Spleen (tissue), 11 donors: Measurements from ENCODE around the gene TRIM45. TPM values are rescaled to one million over a fixed set of nuclear protein-coding genes. Genes with fewer than 3 reads are reported as not detected.

Experiments used
- DNase-seq: peaks from one replicate; pipeline ENCODE4 v3.0.0-alpha.2; 2020
- H3K27ac ChIP-seq, 8 donors: fragments of 200-600 bp; sonication (generic) in 7 of 8; 1 replicate in 4 of 8; 2 replicates in 4 of 8; pipeline versions ENCODE4 v1.5.0 to v1.8.0; 2016 to 2021; ENCODE audit warnings: inconsistent platforms in 4 of 8, mild to moderate bottlenecking in 4 of 8, moderate library complexity in 1 of 8
- H3K27me3 ChIP-seq, 7 donors: fragments of 200-600 bp; sonication (generic) in 6 of 7; replicated peaks in 1 of 7; 1 replicate in 4 of 7; 2 replicates in 3 of 7; pipeline versions ENCODE4 v1.5.0 to v1.8.0; 2016 to 2021; ENCODE audit warnings: inconsistent platforms in 3 of 7, mild to moderate bottlenecking in 1 of 7
- H3K36me3 ChIP-seq, 6 donors: fragments of 200-600 bp; sonication (generic) in 5 of 6; 1 replicate in 4 of 6; 2 replicates in 2 of 6; pipeline versions ENCODE4 v1.5.0 to v1.8.0; 2016 to 2021; ENCODE audit warnings: inconsistent platforms in 2 of 6
- H3K4me1 ChIP-seq, 6 donors: fragments of 200-600 bp; sonication (generic) in 5 of 6; 1 replicate in 3 of 6; 2 replicates in 3 of 6; pipeline versions ENCODE4 v1.5.0 to v1.8.0; 2016 to 2021; ENCODE audit warnings: inconsistent platforms in 3 of 6
- H3K4me3 ChIP-seq, 8 donors: fragments of 200-600 bp; sonication (generic) in 7 of 8; 1 replicate in 4 of 8; 2 replicates in 4 of 8; pipeline versions ENCODE4 v1.5.0 to v1.8.0; 2016 to 2021; ENCODE audit warnings: inconsistent platforms in 4 of 8, mild to moderate bottlenecking in 4 of 8, moderate library complexity in 2 of 8
- H3K9me3 ChIP-seq, 8 donors: fragments of 200-600 bp; sonication (generic) in 7 of 8; 1 replicate in 4 of 8; 2 replicates in 4 of 8; pipeline versions ENCODE4 v1.5.0 to v1.8.0; 2016 to 2021; ENCODE audit warnings: inconsistent platforms in 4 of 8
- POLR2A ChIP-seq, 3 donors: fragments of 450-650 bp; IDR thresholded peaks; one replicate each; pipeline ENCODE4 v1.5.1; 2017; ENCODE audit warnings: antibody characterized with exemption in 3 of 3, mild to moderate bottlenecking in 1 of 3
- POLR2AphosphoS5 ChIP-seq, 3 donors: sonication (generic); formaldehyde crosslinking; IDR thresholded peaks; one replicate each; pipeline ENCODE4 v1.5.1; 2017; ENCODE audit warnings: antibody characterized with exemption in 3 of 3
- WGBS, 5 donors: extraction: QIAGEN DNeasy Blood & Tissue Kit in 3 of 5; methylation state at CpG; one replicate each; pipeline versions ENCODE4 v1.1.5 to v1.1.7; 2013 to 2018; 5-methylcytosine and 5-hydroxymethylcytosine counted together
- intact Hi-C: fragments of 100-400 bp; cut with DNase I; formaldehyde crosslinking; loops from one replicate; pipeline ENCODE4 v1.15.0; 2023; ENCODE audit warnings: low total_unique reads
- polyA plus RNA-seq, 3 donors: library from polyadenylated mRNA; stranded (reverse); fragments of 200-250 nt; gene quantifications; one replicate each; pipeline ENCODE4 v1.2.1, GENCODE V29; 2013
- total RNA-seq, 7 donors: library from RNA; depleted of rRNA in 3 of 7; stranded (reverse); fragments of >200 nt in 3 of 7; fragmentation: NEBNext Ultra II Directional in 4 of 7; extraction: Animal tissue kit (Norgen Biotek cat#: 25700) in 4 of 7; gene quantifications; one replicate each; pipeline versions ENCODE4 v1.1.0 to v1.2.1, GENCODE V29; 2016 to 2021
- TF ChIP-seq, protein P1 (sequence below), 11 experiments: fragments of 200-600 bp in 7 of 11; fragments of 450-650 bp in 4 of 11; sonication (generic) in 4 of 11; IDR thresholded peaks in 8 of 11; conservative IDR thresholded peaks in 3 of 11; 1 replicate in 7 of 11; 2 replicates in 4 of 11; pipeline versions ENCODE4 v1.4.0 to v1.8.0; 2016 to 2021; ENCODE audit warnings: antibody characterized with exemption in 11 of 11, inconsistent platforms in 4 of 11, mild to moderate bottlenecking in 1 of 11
- donor health status: healthy with polysubstance abuse.
- donor health status: DM: no; HTN: no; CAD: no; lungs with moderate emphysema.
- donor health status: DM: no; HTN: no; CAD: no.
- donor health status: Bipolar disorder and iron deficiency.
- donor health status: healthy.
- donor health status: DM: no; HTN: no; CAD: no.
- donor health status: DM: yes; HTN: yes; CAD: no.

TRIM45 gene
- total and polyA plus RNA-seq, 10 donors: 1.2 to 8.1 (median 2.0) TPM

DNA sequence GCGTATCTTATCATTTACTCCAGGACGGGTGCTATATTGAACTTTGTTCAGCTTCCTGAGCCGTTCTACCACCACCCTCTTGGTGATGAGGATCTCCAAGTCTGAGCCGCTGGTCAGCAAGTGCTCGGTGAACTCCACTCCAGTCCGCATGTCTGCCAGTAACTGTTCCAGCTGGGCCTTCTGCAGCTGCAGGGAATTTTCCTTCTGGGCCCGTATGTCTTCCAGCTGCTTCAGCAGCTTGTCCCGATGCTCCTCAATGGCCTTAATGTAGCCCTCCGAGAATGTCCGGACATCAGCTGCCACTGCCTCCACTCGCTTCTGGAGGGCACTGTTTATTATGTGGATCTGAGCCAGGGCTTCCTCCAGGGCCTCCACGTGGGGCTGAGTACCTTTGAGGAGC lies 3.4 kb downstream of the TRIM45 start:
- Histone ChIP-seq H3K4me1 (peaks cover 4 to 21% (median 13%) of the 10 kb centered on the region in 6 donors), H3K4me3 (no peak overlapping the region), H3K27ac (no peak overlapping the region), H3K36me3 (no peaks in the 10 kb centered on the region), H3K9me3 (no peaks in the 10 kb centered on the region), H3K27me3 (peaks cover 0 to 8% (median 0%) of the 10 kb centered on the region in 7 donors)
- 91 to 97% (median 92%) methylated on average over 12 of the region's 12 CpGs for WGBS, 5 donors
- no peak for DNase-seq
- intact Hi-C loops: no loop called here
- TF ChIP-seq POLR2AphosphoS5 (IDR thresholded peaks at IDR 0.05) (no peak), POLR2A (IDR thresholded peaks at IDR 0.05) (no peak)
- TF ChIP-seq, protein P1, sequence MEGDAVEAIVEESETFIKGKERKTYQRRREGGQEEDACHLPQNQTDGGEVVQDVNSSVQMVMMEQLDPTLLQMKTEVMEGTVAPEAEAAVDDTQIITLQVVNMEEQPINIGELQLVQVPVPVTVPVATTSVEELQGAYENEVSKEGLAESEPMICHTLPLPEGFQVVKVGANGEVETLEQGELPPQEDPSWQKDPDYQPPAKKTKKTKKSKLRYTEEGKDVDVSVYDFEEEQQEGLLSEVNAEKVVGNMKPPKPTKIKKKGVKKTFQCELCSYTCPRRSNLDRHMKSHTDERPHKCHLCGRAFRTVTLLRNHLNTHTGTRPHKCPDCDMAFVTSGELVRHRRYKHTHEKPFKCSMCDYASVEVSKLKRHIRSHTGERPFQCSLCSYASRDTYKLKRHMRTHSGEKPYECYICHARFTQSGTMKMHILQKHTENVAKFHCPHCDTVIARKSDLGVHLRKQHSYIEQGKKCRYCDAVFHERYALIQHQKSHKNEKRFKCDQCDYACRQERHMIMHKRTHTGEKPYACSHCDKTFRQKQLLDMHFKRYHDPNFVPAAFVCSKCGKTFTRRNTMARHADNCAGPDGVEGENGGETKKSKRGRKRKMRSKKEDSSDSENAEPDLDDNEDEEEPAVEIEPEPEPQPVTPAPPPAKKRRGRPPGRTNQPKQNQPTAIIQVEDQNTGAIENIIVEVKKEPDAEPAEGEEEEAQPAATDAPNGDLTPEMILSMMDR (IDR thresholded peaks at IDR 0.05 in 8 of 11, conservative IDR thresholded peaks at IDR 0.05 in 3 of 11): no peak

GRCh38 chr1:117117697-117118096 lies 3.9 kb downstream of the TRIM45 start:
- intact Hi-C loops: no loop called here
- no peak for DNase-seq
- no peak overlapping the region for H3K27ac ChIP-seq
- peaks cover 0 to 5% (median 0%) of the 10 kb centered on the region in 7 donors for H3K27me3 ChIP-seq
- no peak overlapping the region for H3K4me3 ChIP-seq
- no peaks in the 10 kb centered on the region for H3K9me3 ChIP-seq
- H3K4me1 ChIP-seq: peaks cover 4 to 18% (median 13%) of the 10 kb centered on the region in 6 donors
- TF ChIP-seq POLR2AphosphoS5 (IDR thresholded peaks at IDR 0.05) (no peak), POLR2A (IDR thresholded peaks at IDR 0.05) (no peak)
- TF ChIP-seq, protein P1 (IDR thresholded peaks at IDR 0.05 in 8 of 11, conservative IDR thresholded peaks at IDR 0.05 in 3 of 11): no peak
- H3K36me3 ChIP-seq: no peaks in the 10 kb centered on the region
- WGBS, 5 donors: 72 to 98% (median 93%) methylated on average over 2 of the region's 2 CpGs

- DNase-seq: no peak
- no peak overlapping the region for H3K27ac ChIP-seq
- no peak overlapping the region for H3K4me3 ChIP-seq
- H3K4me1 ChIP-seq: peaks cover 0 to 11% (median 8%) of the 10 kb centered on the region in 6 donors
- no peaks in the 10 kb centered on the region for H3K9me3 ChIP-seq
- intact Hi-C loops: no loop called here
- H3K27me3 ChIP-seq: no peaks in the 10 kb centered on the region
- WGBS, 5 donors: 80 to 98% (median 94%) methylated on average over 3 of the region's 3 CpGs
- H3K36me3 ChIP-seq: no peaks in the 10 kb centered on the region
- TF ChIP-seq POLR2AphosphoS5 (IDR thresholded peaks at IDR 0.05) (no peak), POLR2A (IDR thresholded peaks at IDR 0.05) (no peak)
- TF ChIP-seq, protein P1 (IDR thresholded peaks at IDR 0.05 in 8 of 11, conservative IDR thresholded peaks at IDR 0.05 in 3 of 11): no peak
Measured at GRCh38 chr1:117116784-117117130, 4.8 kb downstream of the TRIM45 start.

GRCh38 chr1:117116090-117116783 lies 5.3 kb downstream of the TRIM45 start:
- Histone ChIP-seq H3K27me3 (no peaks in the 10 kb centered on the region), H3K9me3 (no peaks in the 10 kb centered on the region), H3K4me3 (no peak overlapping the region), H3K4me1 (peaks cover 0 to 9% (median 7%) of the 10 kb centered on the region in 6 donors), H3K36me3 (no peaks in the 10 kb centered on the region), H3K27ac (no peak overlapping the region)
- 92 to 96% (median 96%) methylated on average over 13 of the region's 13 CpGs for WGBS, 5 donors
- intact Hi-C loops: no loop called here
- no peak for DNase-seq
- TF ChIP-seq POLR2AphosphoS5 (IDR thresholded peaks at IDR 0.05) (no peak), POLR2A (IDR thresholded peaks at IDR 0.05) (no peak)
- TF ChIP-seq, protein P1 (IDR thresholded peaks at IDR 0.05 in 8 of 11, conservative IDR thresholded peaks at IDR 0.05 in 3 of 11): no peak
